ENCODE results near the gene TSHR.
A peak's percentile ranks its signal among the peaks of the same experiment; 100 is the strongest.

TSHR gene

DNA sequence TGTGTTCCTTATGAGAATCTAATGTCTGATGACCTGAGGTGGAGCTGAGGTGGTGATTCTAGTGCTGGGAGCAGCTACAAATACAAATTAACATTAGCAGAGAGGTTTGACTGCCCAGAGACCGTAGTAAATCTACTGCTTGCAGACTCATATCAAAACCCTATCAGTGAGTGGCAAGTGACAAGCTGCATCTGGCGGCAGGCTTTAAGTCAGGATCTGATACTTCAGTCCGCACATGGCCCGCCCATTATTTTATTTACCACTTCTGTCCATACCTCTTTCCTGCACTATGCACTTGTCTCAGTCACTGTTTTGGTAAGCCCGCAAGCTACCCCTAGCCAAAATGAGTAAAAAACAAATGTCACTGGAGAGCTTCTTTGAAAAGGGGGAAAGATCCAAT, 25.3 kb upstream of the TSHR start:
- H3K9me3 ChIP-seq (ENCODE audit: control insufficient read depth, low read length), result no peaks in the 10 kb centered on the region
- H3K27ac ChIP-seq (ENCODE audit: insufficient read depth, low read length, poor library complexity, severe bottlenecking), result peak overlapping the region; percentile 44
- no peaks in the 10 kb centered on the region for H3K27me3 ChIP-seq (replicated peaks; ENCODE audit: control insufficient read depth, insufficient read depth, low read length, poor library complexity, severe bottlenecking)
- no peak overlapping the region for H3K4me3 ChIP-seq (ENCODE audit: insufficient read depth, low read depth, low read length, poor library complexity, severe bottlenecking)
- H3K4me1 ChIP-seq (ENCODE audit: control insufficient read depth, insufficient read depth, low read length, poor library complexity, severe bottlenecking), result peaks cover 13% of the 10 kb centered on the region
- H3K36me3 ChIP-seq (ENCODE audit: control insufficient read depth, insufficient read depth, low read length), result no peaks in the 10 kb centered on the region
- DNase-seq, result no peak

DNA sequence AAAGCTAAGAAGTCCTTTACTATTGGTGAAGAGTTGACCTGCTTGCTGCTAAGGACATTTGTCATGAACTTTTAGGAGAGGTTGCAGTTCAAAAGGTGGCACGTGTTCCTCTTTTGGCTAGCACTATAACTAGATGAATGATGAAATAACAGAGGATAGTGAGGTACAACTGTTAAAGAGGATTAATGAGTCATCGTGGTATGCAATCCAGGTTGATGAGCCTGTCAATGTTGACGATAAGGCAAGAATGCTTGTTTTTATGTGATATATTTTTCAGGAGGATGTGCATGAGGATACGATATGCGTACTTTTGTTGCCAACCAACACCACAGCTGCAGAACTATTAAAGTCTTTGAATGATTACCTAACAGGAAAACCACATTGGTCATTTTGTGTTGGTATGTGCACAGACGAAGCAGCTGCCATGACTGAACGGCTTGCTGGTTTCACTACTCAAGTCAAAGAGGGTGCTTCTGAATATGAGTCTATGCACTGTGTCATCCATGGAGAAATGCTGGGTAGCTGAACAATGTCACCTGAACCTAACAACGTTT, 24.5 kb upstream of the TSHR start:
- DNase-seq, result peak in 2 of 3 donors; percentile 34 to 55
- Histone ChIP-seq H3K27me3 (replicated peaks; ENCODE audit: control insufficient read depth, insufficient read depth, low read length, poor library complexity, severe bottlenecking) (no peaks in the 10 kb centered on the region), H3K9me3 (ENCODE audit: control insufficient read depth, low read length) (no peaks in the 10 kb centered on the region), H3K36me3 (ENCODE audit: control insufficient read depth, insufficient read depth, low read length) (no peaks in the 10 kb centered on the region), H3K4me3 (ENCODE audit: insufficient read depth, low read depth, low read length, poor library complexity, severe bottlenecking) (no peak overlapping the region), H3K27ac (ENCODE audit: insufficient read depth, low read length, poor library complexity, severe bottlenecking) (peak overlapping the region; percentile 50), H3K4me1 (ENCODE audit: control insufficient read depth, insufficient read depth, low read length, poor library complexity, severe bottlenecking) (peaks cover 13% of the 10 kb centered on the region)

DNA sequence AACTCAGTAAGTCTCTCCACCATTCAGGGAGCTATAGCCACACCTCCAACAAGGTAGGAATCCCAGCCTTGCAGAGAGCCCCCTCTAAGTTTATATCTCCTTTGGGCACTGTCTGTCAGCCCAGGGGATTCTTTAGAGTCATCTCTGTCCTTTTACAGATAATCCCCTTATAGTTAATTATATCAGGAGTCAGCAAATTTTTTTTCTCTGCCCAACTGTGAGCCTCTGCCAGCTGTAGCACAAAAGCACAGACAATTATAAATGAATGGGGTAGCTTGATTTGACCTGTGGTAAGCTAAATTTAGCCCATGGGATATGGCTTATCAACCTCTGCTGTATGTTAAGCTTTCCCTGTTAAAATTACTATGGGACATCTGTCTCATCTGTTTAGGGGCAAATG, 22.1 kb upstream of the TSHR start:
- DNase-seq, result no peak
- Histone ChIP-seq H3K27me3 (replicated peaks; ENCODE audit: control insufficient read depth, insufficient read depth, low read length, poor library complexity, severe bottlenecking) (no peaks in the 10 kb centered on the region), H3K27ac (ENCODE audit: insufficient read depth, low read length, poor library complexity, severe bottlenecking) (no peak overlapping the region), H3K36me3 (ENCODE audit: control insufficient read depth, insufficient read depth, low read length) (no peaks in the 10 kb centered on the region), H3K9me3 (ENCODE audit: control insufficient read depth, low read length) (no peaks in the 10 kb centered on the region), H3K4me3 (ENCODE audit: insufficient read depth, low read depth, low read length, poor library complexity, severe bottlenecking) (no peak overlapping the region), H3K4me1 (ENCODE audit: control insufficient read depth, insufficient read depth, low read length, poor library complexity, severe bottlenecking) (peaks cover 13% of the 10 kb centered on the region)

DNA sequence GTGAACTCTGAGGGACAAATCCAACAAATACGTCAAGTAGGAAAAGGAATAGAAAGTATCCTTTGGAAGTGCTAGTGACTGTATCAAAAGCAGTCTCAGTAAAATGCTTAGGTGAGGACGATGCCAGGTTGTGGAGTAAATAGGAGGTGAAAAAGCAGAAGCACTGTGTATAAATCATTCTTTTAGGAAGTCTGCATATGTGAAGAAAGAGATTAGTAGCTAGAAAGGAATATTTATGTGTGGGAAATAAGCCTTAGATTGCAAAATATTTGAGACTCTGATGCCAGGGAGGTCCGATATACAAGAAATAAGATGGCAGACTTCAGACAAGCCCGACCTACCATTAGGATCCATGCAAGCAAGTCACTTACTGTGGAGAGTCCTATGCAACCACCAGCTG, 21.7 kb upstream of the TSHR start:
- no peak overlapping the region for H3K27ac ChIP-seq (ENCODE audit: insufficient read depth, low read length, poor library complexity, severe bottlenecking)
- H3K9me3 ChIP-seq (ENCODE audit: control insufficient read depth, low read length), result no peaks in the 10 kb centered on the region
- H3K36me3 ChIP-seq (ENCODE audit: control insufficient read depth, insufficient read depth, low read length), result no peaks in the 10 kb centered on the region
- H3K27me3 ChIP-seq (replicated peaks; ENCODE audit: control insufficient read depth, insufficient read depth, low read length, poor library complexity, severe bottlenecking), result no peaks in the 10 kb centered on the region
- no peak overlapping the region for H3K4me3 ChIP-seq (ENCODE audit: insufficient read depth, low read depth, low read length, poor library complexity, severe bottlenecking)
- DNase-seq, result no peak
- H3K4me1 ChIP-seq (ENCODE audit: control insufficient read depth, insufficient read depth, low read length, poor library complexity, severe bottlenecking), result peaks cover 13% of the 10 kb centered on the region

DNA sequence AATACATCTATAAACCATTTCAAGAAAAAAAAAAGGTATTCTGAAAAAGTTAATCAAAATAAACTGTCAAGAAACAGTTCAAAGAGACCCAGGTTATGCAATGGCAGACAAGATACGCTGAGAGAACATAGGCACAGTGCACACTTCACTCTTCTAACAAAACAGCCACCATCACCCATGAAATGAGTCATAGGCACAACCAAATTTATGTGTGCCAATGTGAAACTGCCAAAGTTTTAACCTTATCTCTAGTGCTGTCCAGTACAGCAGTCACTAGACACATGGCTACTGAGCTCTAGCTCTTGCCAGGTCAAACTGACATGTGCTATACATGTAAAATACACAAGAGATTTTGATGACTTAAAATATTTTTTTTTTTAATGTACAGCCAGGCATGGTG, 15.3 kb upstream of the TSHR start:
- Histone ChIP-seq H3K36me3 (ENCODE audit: control insufficient read depth, insufficient read depth, low read length) (no peaks in the 10 kb centered on the region), H3K4me1 (ENCODE audit: control insufficient read depth, insufficient read depth, low read length, poor library complexity, severe bottlenecking) (peaks cover 19% of the 10 kb centered on the region), H3K27ac (ENCODE audit: insufficient read depth, low read length, poor library complexity, severe bottlenecking) (no peak overlapping the region), H3K9me3 (ENCODE audit: control insufficient read depth, low read length) (no peaks in the 10 kb centered on the region), H3K27me3 (replicated peaks; ENCODE audit: control insufficient read depth, insufficient read depth, low read length, poor library complexity, severe bottlenecking) (no peaks in the 10 kb centered on the region), H3K4me3 (ENCODE audit: insufficient read depth, low read depth, low read length, poor library complexity, severe bottlenecking) (no peak overlapping the region)
- no peak for DNase-seq

DNA sequence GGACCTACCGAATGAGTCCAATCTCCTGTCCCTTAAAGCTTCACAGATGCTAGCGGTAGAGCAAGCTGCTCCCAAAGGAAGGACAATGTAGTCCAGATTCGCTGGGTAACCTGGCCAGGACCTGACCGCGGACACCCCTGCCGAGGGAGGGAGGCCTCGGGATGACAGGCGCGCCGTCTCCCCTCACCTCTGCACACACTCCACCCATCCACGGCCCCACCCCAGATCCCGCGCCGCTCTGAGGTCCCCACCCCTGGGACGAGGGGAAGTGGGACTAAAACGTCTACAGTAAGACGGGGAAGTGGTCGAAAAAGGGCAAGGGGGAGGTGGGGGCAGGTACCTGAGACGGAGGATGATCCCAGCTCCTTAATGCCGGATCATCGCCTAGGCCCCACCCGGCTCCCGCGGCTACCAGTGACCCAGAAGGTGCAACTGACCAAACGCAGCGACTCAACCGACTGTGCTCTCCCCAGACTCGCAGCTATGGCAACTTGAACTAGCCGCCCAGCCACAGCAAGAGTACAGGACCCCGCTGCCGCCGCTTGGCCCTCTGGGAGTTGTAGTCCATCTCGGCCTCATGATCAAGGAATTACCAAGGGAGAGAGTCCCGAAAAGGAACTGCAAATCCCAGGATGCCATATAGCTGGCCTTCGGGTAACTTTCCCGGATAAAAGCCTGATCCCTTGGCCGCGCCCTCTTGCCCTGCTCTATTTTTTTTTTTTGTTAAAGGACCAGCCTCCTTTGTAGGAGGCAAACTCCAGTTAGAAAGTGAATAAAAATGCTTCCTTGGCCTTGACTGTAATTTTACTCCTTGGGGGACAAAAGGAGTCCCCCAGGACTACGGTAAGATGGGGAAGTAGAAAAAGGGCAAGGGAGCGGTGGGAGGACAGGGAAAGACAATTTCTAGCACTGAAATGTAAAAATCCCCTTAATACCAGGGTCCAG, 13.9 kb upstream of the TSHR start, which contains the start of gene CEP128:
TSS of gene CEP128 (minus strand) at position 498 of the 945 bp plus-strand sequence.
- Histone ChIP-seq H3K36me3 (ENCODE audit: control insufficient read depth, insufficient read depth, low read length) (no peaks in the 10 kb centered on the region), H3K9me3 (ENCODE audit: control insufficient read depth, low read length) (no peaks in the 10 kb centered on the region), H3K27me3 (replicated peaks; ENCODE audit: control insufficient read depth, insufficient read depth, low read length, poor library complexity, severe bottlenecking) (no peaks in the 10 kb centered on the region), H3K4me3 (ENCODE audit: insufficient read depth, low read depth, low read length, poor library complexity, severe bottlenecking) (peak within 1 kb of the TSS; percentile 94), H3K27ac (ENCODE audit: insufficient read depth, low read length, poor library complexity, severe bottlenecking) (peak within 1 kb of the TSS; percentile 71), H3K4me1 (ENCODE audit: control insufficient read depth, insufficient read depth, low read length, poor library complexity, severe bottlenecking) (peaks cover 19% of the 10 kb centered on the region)
- peak; percentile 71 to 82 (median 76) for DNase-seq

DNA sequence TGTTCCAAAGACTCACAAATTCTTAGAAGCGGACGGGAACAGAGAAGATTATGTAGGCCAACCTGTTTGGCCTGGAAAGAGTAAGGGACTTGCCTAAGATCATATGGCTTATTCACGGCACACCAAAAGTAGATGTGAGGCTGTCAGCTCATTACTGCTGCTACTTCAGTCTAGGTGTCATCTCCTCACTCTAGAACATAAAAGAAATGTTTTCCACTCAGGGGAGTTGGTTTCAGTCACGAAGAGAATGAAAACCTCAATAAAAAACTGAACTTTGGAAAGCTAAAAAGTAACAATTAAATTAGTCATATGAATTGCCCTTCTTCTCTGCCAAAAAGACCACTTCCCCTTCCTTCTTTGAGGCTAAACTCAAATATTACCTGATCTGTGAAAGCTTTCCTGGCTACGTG, 13.2 kb upstream of the TSHR start:
- H3K4me3 ChIP-seq (ENCODE audit: insufficient read depth, low read depth, low read length, poor library complexity, severe bottlenecking), result peak overlapping the region; percentile 94
- H3K27me3 ChIP-seq (replicated peaks; ENCODE audit: control insufficient read depth, insufficient read depth, low read length, poor library complexity, severe bottlenecking), result no peaks in the 10 kb centered on the region
- H3K36me3 ChIP-seq (ENCODE audit: control insufficient read depth, insufficient read depth, low read length), result no peaks in the 10 kb centered on the region
- no peak for DNase-seq
- no peaks in the 10 kb centered on the region for H3K9me3 ChIP-seq (ENCODE audit: control insufficient read depth, low read length)
- H3K4me1 ChIP-seq (ENCODE audit: control insufficient read depth, insufficient read depth, low read length, poor library complexity, severe bottlenecking), result peaks cover 19% of the 10 kb centered on the region
- peak overlapping the region; percentile 71 for H3K27ac ChIP-seq (ENCODE audit: insufficient read depth, low read length, poor library complexity, severe bottlenecking)

DNA sequence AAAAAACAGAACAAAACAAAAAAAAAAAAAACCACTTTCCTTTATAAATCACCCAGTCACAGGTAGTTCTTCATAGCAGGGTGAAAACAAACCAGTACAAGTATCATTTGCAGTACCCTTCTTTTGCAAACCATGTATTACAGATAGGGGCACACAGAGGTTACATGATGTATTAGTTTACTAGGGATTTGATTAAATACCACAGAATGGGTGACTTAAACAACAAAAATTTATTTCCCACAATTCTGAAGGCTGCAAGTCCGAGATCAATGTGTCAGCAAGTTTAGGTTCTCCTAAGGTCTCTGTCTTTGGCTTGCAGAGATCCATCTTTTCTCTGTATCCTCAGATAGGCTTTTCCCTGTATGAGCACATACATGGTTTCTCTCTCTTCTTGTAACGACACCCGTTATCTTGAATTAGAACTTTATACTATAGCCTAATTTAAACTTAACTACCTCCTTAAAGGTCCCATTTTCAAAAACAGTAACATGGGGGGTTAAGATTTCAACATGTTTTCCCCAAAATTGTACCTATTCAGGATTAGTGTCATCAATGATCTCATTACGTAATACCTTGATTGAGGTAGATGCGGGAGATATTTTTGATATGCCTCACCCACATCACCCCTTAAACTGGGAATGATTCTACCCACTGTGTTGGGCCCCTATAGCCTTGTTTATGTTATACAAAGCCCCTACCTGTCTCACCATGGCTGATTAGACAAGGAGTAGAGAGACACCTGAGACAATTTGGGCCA, 10.4 kb upstream of the TSHR start:
- no peak overlapping the region for H3K27ac ChIP-seq (ENCODE audit: insufficient read depth, low read length, poor library complexity, severe bottlenecking)
- H3K4me1 ChIP-seq (ENCODE audit: control insufficient read depth, insufficient read depth, low read length, poor library complexity, severe bottlenecking), result peaks cover 17% of the 10 kb centered on the region
- H3K9me3 ChIP-seq (ENCODE audit: control insufficient read depth, low read length), result no peaks in the 10 kb centered on the region
- H3K4me3 ChIP-seq (ENCODE audit: insufficient read depth, low read depth, low read length, poor library complexity, severe bottlenecking), result no peak overlapping the region
- DNase-seq, result no peak
- H3K36me3 ChIP-seq (ENCODE audit: control insufficient read depth, insufficient read depth, low read length), result no peaks in the 10 kb centered on the region
- no peaks in the 10 kb centered on the region for H3K27me3 ChIP-seq (replicated peaks; ENCODE audit: control insufficient read depth, insufficient read depth, low read length, poor library complexity, severe bottlenecking)

DNA sequence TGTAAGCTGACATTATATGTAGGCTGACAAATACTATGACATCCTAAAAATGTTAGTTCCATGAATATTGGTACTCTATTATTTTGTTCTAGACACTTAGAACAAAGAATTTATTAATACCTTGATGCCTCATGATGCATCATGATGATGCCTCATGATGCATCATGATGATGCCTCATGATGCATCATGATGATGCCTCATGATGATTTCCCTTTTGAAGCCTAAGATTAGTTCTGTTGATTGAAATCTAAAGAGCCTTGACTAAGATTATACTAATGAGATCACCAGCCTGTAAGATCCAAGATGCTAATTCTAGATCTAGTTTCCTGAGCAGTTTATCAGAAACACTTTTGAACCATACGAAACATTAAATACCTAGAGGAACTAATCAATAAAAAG, 9.2 kb upstream of the TSHR start:
- H3K9me3 ChIP-seq (ENCODE audit: control insufficient read depth, low read length), result no peaks in the 10 kb centered on the region
- H3K4me3 ChIP-seq (ENCODE audit: insufficient read depth, low read depth, low read length, poor library complexity, severe bottlenecking), result no peak overlapping the region
- no peak for DNase-seq
- no peak overlapping the region for H3K27ac ChIP-seq (ENCODE audit: insufficient read depth, low read length, poor library complexity, severe bottlenecking)
- peaks cover 11% of the 10 kb centered on the region for H3K4me1 ChIP-seq (ENCODE audit: control insufficient read depth, insufficient read depth, low read length, poor library complexity, severe bottlenecking)
- no peaks in the 10 kb centered on the region for H3K36me3 ChIP-seq (ENCODE audit: control insufficient read depth, insufficient read depth, low read length)
- H3K27me3 ChIP-seq (replicated peaks; ENCODE audit: control insufficient read depth, insufficient read depth, low read length, poor library complexity, severe bottlenecking), result no peaks in the 10 kb centered on the region

DNA sequence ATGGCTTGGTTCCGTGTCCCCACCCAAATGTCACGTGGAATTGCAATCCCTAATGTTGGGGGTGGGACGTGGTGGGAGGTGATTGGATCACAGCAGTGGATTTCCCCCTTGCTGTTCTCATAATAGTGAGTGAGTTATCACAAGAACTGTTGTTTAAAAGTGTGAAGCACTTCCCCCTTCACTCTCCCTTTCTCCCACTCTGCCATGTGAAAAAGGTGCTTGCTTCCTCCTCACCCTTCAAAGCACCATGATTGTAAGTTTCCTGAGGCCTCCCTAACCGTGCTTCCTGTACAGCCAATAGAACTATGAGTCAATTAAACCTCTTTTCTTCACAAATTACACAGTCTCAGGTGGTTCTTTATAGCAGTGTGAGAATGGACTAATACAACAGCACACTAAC, 8.6 kb upstream of the TSHR start:
- Histone ChIP-seq H3K27me3 (replicated peaks; ENCODE audit: control insufficient read depth, insufficient read depth, low read length, poor library complexity, severe bottlenecking) (no peaks in the 10 kb centered on the region), H3K36me3 (ENCODE audit: control insufficient read depth, insufficient read depth, low read length) (no peaks in the 10 kb centered on the region), H3K4me1 (ENCODE audit: control insufficient read depth, insufficient read depth, low read length, poor library complexity, severe bottlenecking) (peaks cover 9% of the 10 kb centered on the region), H3K27ac (ENCODE audit: insufficient read depth, low read length, poor library complexity, severe bottlenecking) (no peak overlapping the region), H3K9me3 (ENCODE audit: control insufficient read depth, low read length) (no peaks in the 10 kb centered on the region), H3K4me3 (ENCODE audit: insufficient read depth, low read depth, low read length, poor library complexity, severe bottlenecking) (no peak overlapping the region)
- DNase-seq, result no peak
